Measurements from ENCODE around the gene MYBBP1A.

Gene MYBBP1A

DNA sequence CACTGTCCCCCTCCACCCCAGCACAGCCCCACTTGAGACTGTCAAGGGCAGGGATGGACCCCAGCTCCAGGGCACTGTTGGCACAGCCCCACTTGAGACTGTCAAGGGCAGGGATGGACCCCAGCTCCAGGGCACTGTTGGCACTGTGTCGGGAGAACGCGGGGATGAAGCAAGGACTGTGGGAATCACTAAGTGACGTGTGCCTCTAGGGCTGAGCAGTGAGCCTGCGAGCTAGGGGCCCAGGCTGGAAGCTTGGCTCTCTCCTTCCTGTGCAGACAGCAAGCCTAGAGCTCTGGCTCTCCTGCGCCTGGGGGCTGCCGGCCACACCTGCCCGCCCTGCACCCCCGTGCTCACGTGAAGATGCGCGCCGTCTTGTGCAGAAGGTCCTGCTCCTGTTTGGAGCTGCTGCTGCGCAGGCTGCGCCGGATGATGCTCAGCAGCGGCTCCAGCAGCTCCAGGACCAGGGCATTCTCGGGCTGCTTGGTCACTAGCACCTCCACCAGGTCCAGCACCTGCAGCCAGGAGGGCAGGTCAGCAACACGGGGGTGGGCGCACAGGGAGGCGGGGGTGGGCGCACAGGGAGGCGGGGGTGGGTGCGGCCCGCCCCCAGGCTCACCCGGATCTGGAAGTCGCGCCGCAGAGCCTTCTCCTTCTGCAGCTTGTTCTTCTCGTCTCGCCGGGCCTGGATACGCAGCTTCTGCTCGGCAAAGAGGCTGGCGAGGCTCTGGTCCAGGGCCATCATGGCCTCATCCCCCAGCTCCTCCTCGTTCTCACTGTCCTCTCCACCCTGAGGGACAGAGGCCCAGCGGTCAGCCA, 10.8 kb downstream of the MYBBP1A start:
- Histone ChIP-seq H3K4me3 (ENCODE audit: low read depth in 1 of 2, low read length in 2 of 2) (no peak overlapping the region), H3K9me3 (ENCODE audit: low read length) (no peaks in the 10 kb centered on the region), H3K9ac (ENCODE audit: low read length) (no peak overlapping the region), H3K27ac (ENCODE audit: low read depth, low read length) (no peak overlapping the region), H3K4me1 (ENCODE audit: insufficient read depth, low read length) (no peaks in the 10 kb centered on the region), H3K36me3 (ENCODE audit: insufficient read depth, low read length) (peaks cover 35% of the 10 kb centered on the region), H3K27me3 (ENCODE audit: control insufficient read depth in 1 of 2, insufficient read depth in 2 of 2, low read length in 2 of 2) (no peaks in the 10 kb centered on the region)

DNA sequence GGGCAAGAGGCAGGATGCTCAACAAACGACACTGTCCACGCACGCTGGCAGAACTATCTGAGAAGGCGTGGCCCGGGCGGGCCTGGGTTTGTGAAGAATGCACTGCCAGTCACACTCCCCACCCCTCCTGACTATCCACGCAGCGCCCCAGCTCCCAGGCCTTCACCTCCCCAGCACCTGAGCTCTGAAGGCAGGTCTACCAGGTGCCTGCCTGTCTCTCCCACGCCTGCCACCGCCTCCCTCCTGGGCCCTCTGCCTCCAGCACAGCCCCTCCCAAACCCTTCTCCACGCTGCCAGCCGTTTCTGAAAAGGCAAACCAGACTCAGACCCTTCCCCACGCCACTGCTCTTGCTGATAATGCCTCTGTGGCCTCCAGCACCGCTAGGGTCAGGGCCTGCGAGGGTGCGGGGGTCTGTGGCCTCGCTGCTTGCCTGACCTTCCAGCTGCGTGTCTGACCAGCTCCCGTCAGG, 11.6 kb downstream of the MYBBP1A start:
- no peak overlapping the region for H3K4me3 ChIP-seq (ENCODE audit: low read depth in 1 of 2, low read length in 2 of 2)
- no peak overlapping the region for H3K27ac ChIP-seq (ENCODE audit: low read depth, low read length)
- no peaks in the 10 kb centered on the region for H3K9me3 ChIP-seq (ENCODE audit: low read length)
- H3K36me3 ChIP-seq (ENCODE audit: insufficient read depth, low read length), result peaks cover 29% of the 10 kb centered on the region
- no peaks in the 10 kb centered on the region for H3K27me3 ChIP-seq (ENCODE audit: control insufficient read depth in 1 of 2, insufficient read depth in 2 of 2, low read length in 2 of 2)
- no peak overlapping the region for H3K9ac ChIP-seq (ENCODE audit: low read length)
- H3K4me1 ChIP-seq (ENCODE audit: insufficient read depth, low read length), result no peaks in the 10 kb centered on the region

DNA sequence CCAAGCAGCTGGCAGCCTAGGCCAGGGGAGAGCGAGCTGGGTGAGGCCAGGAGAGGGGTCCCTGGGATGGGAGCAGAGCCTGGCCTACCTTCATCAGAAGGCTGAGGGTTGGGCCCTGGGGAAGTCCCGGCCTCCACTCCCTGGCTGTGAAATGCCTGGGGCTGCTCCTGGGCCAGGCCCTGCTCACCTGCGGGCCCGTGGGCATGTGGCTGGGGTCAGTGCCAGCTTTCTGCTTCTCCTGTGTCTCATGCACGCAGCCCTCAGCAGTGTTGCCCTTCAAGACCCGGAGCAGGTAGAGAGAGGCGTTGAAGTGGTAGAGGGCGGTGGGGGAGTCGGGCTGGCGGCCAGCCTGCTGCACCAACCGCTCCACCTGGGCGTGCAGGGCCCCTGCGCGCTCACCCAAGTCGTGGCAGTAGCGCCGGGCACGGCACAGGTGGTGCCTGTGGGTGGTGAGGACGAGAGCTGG, 12.4 kb downstream of the MYBBP1A start:
- Histone ChIP-seq H3K27ac (ENCODE audit: low read depth, low read length) (no peak overlapping the region), H3K27me3 (ENCODE audit: control insufficient read depth in 1 of 2, insufficient read depth in 2 of 2, low read length in 2 of 2) (no peaks in the 10 kb centered on the region), H3K9ac (ENCODE audit: low read length) (no peak overlapping the region), H3K4me1 (ENCODE audit: insufficient read depth, low read length) (no peaks in the 10 kb centered on the region), H3K4me3 (ENCODE audit: low read depth in 1 of 2, low read length in 2 of 2) (no peak overlapping the region), H3K9me3 (ENCODE audit: low read length) (no peaks in the 10 kb centered on the region), H3K36me3 (ENCODE audit: insufficient read depth, low read length) (peaks cover 24% of the 10 kb centered on the region)

DNA sequence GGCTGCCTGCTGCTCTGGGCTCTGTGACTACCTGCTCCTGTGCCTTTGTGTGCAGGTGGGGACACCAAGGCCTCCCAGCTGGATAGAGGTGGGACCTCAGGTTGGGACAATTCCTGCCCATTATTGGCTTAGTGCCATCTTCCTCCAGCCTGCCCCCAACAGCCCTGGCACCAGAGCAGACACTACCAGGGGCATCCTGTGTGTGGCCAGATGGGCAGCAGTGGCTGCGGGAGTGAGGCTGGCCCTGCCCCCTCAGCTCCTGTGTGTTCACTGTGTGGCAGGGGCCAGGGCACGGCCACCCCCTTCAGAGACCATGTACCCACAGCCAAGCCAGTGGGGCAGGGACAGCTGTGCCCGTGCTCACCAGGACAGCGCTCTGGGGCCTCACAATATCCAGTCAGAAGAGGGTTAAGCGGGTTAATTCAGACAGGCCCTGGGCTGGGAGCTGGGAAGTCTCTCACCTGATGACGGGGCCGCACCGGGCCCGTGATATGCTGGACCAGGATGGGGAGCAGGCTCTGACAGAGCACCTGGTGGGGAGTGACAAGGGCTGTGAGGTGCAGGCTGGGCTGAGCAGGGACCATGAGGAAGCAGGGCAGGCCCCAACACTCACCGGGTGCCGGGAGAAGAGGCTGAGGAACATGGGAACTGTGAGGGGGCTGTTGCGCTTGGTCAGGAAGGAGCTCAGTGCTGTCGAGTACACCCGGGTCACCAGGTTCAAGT, 13.0 kb downstream of the MYBBP1A start:
- Histone ChIP-seq H3K27ac (ENCODE audit: low read depth, low read length) (no peak overlapping the region), H3K9ac (ENCODE audit: low read length) (no peak overlapping the region), H3K9me3 (ENCODE audit: low read length) (no peaks in the 10 kb centered on the region), H3K4me1 (ENCODE audit: insufficient read depth, low read length) (peaks cover 5% of the 10 kb centered on the region), H3K4me3 (ENCODE audit: low read depth in 1 of 2, low read length in 2 of 2) (no peak overlapping the region), H3K36me3 (ENCODE audit: insufficient read depth, low read length) (peaks cover 18% of the 10 kb centered on the region), H3K27me3 (ENCODE audit: control insufficient read depth in 1 of 2, insufficient read depth in 2 of 2, low read length in 2 of 2) (no peaks in the 10 kb centered on the region)

DNA sequence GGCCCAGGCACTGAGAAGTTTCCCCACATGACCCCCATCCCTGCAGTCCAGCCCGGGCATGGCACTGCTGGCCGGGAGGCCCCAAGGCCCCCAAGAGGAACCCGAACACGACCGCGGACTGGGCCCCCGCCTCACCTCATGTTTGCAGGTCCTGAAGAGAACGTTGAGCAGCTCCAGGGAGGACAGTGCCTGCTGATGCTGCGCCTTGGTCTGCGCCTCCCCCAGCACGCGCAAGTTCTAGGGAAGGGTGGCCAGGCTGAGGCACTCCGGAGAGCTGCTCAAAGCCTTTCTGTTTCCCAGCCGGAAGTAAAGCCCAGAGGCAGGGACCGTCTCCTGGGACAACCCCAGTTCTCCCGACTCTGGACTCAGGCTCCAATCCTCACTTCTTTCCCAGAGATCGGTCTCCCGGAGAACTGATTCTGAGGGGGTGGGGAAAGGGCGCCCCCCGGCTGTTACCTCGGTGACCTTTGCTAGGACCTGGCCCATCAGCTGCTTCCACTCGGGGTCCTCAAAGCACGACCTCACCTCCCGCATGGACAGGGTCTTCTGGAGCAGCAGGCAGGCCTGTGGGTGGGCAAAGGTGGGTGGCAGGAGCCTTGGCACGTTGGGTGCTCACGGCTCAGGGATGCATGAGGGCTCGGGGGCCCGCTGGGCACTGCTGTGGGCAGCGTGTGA, 13.7 kb downstream of the MYBBP1A start:
- no peaks in the 10 kb centered on the region for H3K9me3 ChIP-seq (ENCODE audit: low read length)
- H3K27me3 ChIP-seq (ENCODE audit: control insufficient read depth in 1 of 2, insufficient read depth in 2 of 2, low read length in 2 of 2), result no peaks in the 10 kb centered on the region
- no peak overlapping the region for H3K9ac ChIP-seq (ENCODE audit: low read length)
- no peak overlapping the region for H3K27ac ChIP-seq (ENCODE audit: low read depth, low read length)
- H3K4me3 ChIP-seq (ENCODE audit: low read depth in 1 of 2, low read length in 2 of 2), result no peak overlapping the region
- H3K36me3 ChIP-seq (ENCODE audit: insufficient read depth, low read length), result peaks cover 17% of the 10 kb centered on the region
- H3K4me1 ChIP-seq (ENCODE audit: insufficient read depth, low read length), result peaks cover 8% of the 10 kb centered on the region

DNA sequence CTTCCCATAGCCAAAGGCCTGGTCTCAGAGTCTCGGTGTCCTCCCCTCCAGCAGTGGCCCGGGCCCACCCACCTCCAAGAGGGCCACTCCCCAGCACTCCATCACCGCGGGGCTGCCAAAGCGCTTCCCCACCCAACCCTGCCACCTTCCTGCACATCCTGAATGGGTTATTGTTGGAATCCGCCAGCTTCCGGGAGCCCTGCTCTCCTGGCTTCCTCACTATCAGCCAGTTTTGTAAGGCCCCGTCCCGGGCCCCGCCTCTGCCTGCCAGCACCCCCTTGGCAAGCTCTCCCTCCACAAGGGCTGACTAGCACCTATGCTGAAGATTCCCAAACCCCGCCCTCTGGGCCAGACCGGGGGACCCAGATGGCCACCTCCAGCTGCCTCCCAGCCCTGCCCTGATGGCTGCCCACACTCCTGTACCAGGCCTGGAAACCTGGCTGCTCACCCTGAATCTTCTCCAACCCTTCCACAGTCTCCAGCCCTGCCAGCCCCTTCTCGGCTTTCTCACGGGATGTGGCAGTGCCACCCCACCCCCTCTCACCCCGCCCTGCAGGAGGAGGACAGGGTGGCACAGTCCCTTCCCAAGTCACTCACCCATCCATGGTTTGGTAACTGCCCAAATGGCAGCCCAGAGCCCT, 14.4 kb downstream of the MYBBP1A start:
- Histone ChIP-seq H3K27ac (ENCODE audit: low read depth, low read length) (no peak overlapping the region), H3K4me1 (ENCODE audit: insufficient read depth, low read length) (peaks cover 8% of the 10 kb centered on the region), H3K27me3 (ENCODE audit: control insufficient read depth in 1 of 2, insufficient read depth in 2 of 2, low read length in 2 of 2) (peaks cover 0 to 5% of the 10 kb centered on the region in 2 donors), H3K36me3 (ENCODE audit: insufficient read depth, low read length) (peaks cover 17% of the 10 kb centered on the region), H3K9me3 (ENCODE audit: low read length) (no peaks in the 10 kb centered on the region), H3K4me3 (ENCODE audit: low read depth in 1 of 2, low read length in 2 of 2) (no peak overlapping the region), H3K9ac (ENCODE audit: low read length) (no peak overlapping the region)

DNA sequence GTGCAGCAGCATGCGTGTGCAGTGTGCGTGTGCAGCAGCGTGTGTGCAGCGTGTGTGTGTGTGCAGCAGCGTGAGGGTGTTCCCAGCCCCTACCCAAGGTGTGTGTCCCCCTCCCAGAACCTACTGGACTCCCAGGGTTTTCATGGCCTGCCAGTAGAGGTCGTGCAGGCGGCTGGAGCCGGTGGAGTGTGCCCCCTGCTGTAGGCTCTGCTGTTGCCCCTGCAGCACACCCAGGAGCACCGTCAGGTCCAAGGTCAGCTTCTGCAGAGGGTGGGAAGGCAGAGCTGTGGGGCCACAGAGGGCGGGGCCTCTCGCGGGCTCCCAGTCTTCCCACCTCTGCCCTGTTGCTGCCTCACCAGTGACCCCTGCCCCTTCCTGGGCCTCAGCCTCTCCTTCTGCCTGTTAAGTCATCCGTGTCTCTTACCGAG, 14.9 kb downstream of the MYBBP1A start:
- no peaks in the 10 kb centered on the region for H3K9me3 ChIP-seq (ENCODE audit: low read length)
- no peak overlapping the region for H3K9ac ChIP-seq (ENCODE audit: low read length)
- H3K27ac ChIP-seq (ENCODE audit: low read depth, low read length), result no peak overlapping the region
- H3K4me3 ChIP-seq (ENCODE audit: low read depth in 1 of 2, low read length in 2 of 2), result no peak overlapping the region
- peaks cover 0 to 11% of the 10 kb centered on the region in 2 donors for H3K27me3 ChIP-seq (ENCODE audit: control insufficient read depth in 1 of 2, insufficient read depth in 2 of 2, low read length in 2 of 2)
- H3K36me3 ChIP-seq (ENCODE audit: insufficient read depth, low read length), result peaks cover 17% of the 10 kb centered on the region
- peaks cover 8% of the 10 kb centered on the region for H3K4me1 ChIP-seq (ENCODE audit: insufficient read depth, low read length)

DNA sequence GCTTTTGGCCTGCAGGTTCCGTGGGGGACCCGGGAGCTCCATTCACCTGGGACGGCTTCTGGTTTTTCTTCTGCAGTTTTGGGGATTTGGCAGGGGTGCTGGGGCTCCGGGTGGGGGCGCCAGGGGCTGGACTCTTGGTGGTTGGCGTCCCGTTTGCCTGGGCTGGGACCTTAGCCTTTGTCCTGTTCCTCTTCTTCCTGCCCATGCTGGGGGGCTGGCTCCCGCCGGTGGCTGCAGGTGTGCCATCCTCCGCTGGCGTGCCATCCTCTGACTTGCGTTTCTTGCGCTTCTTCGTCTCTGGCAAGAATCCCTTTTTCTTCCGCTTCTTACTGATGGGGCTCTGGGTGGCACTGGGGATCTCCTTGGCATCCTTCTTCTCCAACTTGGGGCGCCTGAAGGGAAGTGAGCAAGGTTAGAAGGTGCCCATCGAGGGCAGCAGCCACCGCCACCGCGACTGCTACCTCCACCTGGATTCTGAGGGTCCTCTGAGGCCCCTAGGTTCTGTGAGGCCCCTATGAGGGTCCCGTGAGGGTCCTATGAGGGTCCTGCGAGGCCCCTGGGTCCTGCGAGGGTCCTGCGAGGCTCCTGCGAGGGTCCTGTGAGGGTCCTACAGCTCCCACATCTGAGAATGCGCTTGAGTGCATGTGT, 15.5 kb downstream of the MYBBP1A start:
- Histone ChIP-seq H3K4me1 (ENCODE audit: insufficient read depth, low read length) (peaks cover 8% of the 10 kb centered on the region), H3K36me3 (ENCODE audit: insufficient read depth, low read length) (peaks cover 17% of the 10 kb centered on the region), H3K27ac (ENCODE audit: low read depth, low read length) (no peak overlapping the region)

DNA sequence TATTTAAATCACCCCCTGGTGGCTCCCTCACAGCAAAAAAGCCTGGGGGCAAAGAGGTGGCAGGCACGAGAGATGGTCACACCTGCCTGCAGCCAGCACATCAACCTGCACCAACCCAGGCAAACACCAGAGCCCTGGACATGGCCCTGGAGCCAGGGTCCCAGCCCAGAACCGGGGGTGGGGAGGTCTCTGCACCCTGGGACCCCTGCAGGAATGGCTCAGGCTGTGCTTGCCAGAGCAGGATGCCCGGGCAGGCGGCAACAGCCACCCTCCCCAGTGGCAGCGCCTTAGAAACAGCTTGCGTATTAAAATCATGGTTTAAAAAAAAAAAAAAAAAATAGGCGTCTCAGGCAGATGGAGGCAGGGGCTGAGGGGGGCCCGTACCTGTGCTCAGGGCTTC, 16.2 kb downstream of the MYBBP1A start:
- Histone ChIP-seq H3K36me3 (ENCODE audit: insufficient read depth, low read length) (peaks cover 16% of the 10 kb centered on the region), H3K9ac (ENCODE audit: low read length) (no peak overlapping the region), H3K27ac (ENCODE audit: low read depth, low read length) (no peak overlapping the region)

More for the DNA sequence above, 15.5 kb downstream of the MYBBP1A start:
- no peaks in the 10 kb centered on the region for H3K9me3 ChIP-seq (ENCODE audit: low read length)
- peaks cover 0 to 13% of the 10 kb centered on the region in 2 donors for H3K27me3 ChIP-seq (ENCODE audit: control insufficient read depth in 1 of 2, insufficient read depth in 2 of 2, low read length in 2 of 2)
- H3K4me3 ChIP-seq (ENCODE audit: low read depth in 1 of 2, low read length in 2 of 2), result no peak overlapping the region
- no peak overlapping the region for H3K9ac ChIP-seq (ENCODE audit: low read length)

DNA sequence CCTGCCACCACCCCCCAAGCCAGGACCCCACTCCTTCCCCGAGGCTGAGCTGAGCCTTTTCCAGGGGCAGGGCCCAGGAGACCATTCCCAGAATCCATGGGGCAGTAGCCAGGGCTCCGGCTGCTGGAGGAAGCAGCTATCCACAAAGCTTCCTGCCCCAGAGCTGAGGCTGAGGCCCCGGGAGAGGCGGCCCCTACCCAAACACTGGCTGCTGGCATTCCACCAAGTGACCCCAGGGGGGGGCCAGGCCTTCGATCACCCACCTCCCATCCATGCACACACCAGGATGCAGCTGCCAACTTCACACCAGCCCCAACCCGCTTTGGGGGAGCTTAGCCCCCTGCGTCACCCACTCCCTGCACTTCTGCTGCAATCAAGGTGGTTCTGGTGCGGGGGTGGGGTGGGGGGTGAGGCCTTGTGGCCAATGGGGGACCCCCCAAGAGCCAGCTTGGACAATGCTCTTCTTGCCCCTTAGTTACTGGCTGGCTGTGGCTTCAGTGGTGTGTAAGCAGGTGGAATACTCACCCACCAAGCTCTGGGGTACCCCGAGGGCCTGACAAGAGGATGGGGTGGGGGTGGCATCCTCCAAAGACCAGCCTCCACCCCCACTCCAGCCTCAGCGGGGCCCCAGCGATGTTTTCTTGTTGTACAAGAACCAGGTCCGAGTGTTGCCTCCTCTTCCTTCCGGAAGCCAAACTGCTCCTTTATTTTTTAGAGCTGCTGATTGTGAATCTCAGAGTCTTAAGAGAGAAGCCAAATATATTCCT, 16.8 kb downstream of the MYBBP1A start:
- peaks cover 12% of the 10 kb centered on the region for H3K36me3 ChIP-seq (ENCODE audit: insufficient read depth, low read length)
- no peak overlapping the region for H3K27ac ChIP-seq (ENCODE audit: low read depth, low read length)

More for the DNA sequence above, 16.2 kb downstream of the MYBBP1A start:
- H3K4me3 ChIP-seq (ENCODE audit: low read depth in 1 of 2, low read length in 2 of 2), result no peak overlapping the region
- peaks cover 8% of the 10 kb centered on the region for H3K4me1 ChIP-seq (ENCODE audit: insufficient read depth, low read length)
- H3K27me3 ChIP-seq (ENCODE audit: control insufficient read depth in 1 of 2, insufficient read depth in 2 of 2, low read length in 2 of 2), result peaks cover 0 to 13% of the 10 kb centered on the region in 2 donors
- H3K9me3 ChIP-seq (ENCODE audit: low read length), result no peaks in the 10 kb centered on the region

More for the DNA sequence above, 16.8 kb downstream of the MYBBP1A start:
- peaks cover 8% of the 10 kb centered on the region for H3K4me1 ChIP-seq (ENCODE audit: insufficient read depth, low read length)
- H3K9me3 ChIP-seq (ENCODE audit: low read length), result no peaks in the 10 kb centered on the region
- H3K4me3 ChIP-seq (ENCODE audit: low read depth in 1 of 2, low read length in 2 of 2), result no peak overlapping the region
- H3K9ac ChIP-seq (ENCODE audit: low read length), result no peak overlapping the region
- H3K27me3 ChIP-seq (ENCODE audit: control insufficient read depth in 1 of 2, insufficient read depth in 2 of 2, low read length in 2 of 2), result peaks cover 0 to 13% of the 10 kb centered on the region in 2 donors
